Epithelial cell of esophagus (primary cell): ENCODE results near the gene LRRC71.

Experiments used
- DNase-seq: peaks from one replicate; pipeline ENCODE4 v3.0.0; 2010; ENCODE audit warnings: low read depth
- H3K4me3 ChIP-seq: 2 replicates; pipeline ENCODE4 v1.5.1; 2011; ENCODE audit warnings: mild to moderate bottlenecking, low read length, control low read depth
- TF ChIP-seq, protein P1 (sequence below): IDR thresholded peaks from 2 replicates; pipeline ENCODE4 v1.5.1; 2011; ENCODE audit warnings: low read depth, mild to moderate bottlenecking, low read length, control low read depth, inconsistent platforms; ENCODE audit not compliant: insufficient read depth; ENCODE audit errors: missing control alignments

Gene LRRC71

GRCh38 chr1:156877433-156878170 lies 42.8 kb upstream of the LRRC71 start:
- no peak overlapping the region for H3K4me3 ChIP-seq
- DNase-seq = no peak
- TF ChIP-seq, protein P1, sequence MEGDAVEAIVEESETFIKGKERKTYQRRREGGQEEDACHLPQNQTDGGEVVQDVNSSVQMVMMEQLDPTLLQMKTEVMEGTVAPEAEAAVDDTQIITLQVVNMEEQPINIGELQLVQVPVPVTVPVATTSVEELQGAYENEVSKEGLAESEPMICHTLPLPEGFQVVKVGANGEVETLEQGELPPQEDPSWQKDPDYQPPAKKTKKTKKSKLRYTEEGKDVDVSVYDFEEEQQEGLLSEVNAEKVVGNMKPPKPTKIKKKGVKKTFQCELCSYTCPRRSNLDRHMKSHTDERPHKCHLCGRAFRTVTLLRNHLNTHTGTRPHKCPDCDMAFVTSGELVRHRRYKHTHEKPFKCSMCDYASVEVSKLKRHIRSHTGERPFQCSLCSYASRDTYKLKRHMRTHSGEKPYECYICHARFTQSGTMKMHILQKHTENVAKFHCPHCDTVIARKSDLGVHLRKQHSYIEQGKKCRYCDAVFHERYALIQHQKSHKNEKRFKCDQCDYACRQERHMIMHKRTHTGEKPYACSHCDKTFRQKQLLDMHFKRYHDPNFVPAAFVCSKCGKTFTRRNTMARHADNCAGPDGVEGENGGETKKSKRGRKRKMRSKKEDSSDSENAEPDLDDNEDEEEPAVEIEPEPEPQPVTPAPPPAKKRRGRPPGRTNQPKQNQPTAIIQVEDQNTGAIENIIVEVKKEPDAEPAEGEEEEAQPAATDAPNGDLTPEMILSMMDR = no peak

DNA sequence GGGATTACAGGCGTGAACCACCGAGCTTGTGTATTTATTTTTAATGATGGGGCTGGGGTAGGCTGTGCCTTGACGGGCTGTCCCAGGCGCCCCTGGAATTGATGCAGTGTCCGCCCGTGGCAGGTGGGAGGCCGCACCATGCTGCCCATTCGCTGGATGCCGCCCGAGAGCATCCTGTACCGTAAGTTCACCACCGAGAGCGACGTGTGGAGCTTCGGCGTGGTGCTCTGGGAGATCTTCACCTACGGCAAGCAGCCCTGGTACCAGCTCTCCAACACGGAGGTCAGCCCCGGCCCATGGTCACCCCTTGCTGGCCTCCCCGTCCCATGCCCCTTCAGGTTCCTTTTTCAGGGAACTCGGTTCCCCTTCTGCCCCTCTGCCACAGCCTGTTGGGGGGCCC lies 40.6 kb upstream of the LRRC71 start:
- DNase-seq = no peak
- no peak overlapping the region for H3K4me3 ChIP-seq
- TF ChIP-seq, protein P1 = no peak

DNA sequence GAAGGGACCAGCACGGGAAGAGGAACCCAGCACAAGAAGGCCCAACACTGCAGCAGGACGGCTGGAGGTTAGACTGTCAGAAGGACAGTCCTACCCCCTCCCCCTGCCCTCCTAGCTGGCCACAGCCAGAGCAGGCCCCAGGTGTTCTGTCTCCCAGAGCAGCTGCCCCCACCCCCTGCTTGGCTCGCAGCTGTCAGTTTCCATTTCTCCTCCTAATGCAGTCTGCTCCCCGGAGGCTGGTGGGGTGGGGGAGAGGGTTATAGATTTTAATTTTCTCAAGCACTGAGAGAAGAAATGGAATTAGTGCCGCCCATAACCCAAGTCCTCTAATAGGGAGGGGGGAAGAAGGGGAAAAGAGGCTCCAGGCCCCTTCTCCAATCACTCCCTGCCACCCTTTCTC lies 40.0 kb upstream of the LRRC71 start:
- TF ChIP-seq, protein P1 = no peak
- H3K4me3 ChIP-seq = no peak overlapping the region
- DNase-seq = no peak

DNA sequence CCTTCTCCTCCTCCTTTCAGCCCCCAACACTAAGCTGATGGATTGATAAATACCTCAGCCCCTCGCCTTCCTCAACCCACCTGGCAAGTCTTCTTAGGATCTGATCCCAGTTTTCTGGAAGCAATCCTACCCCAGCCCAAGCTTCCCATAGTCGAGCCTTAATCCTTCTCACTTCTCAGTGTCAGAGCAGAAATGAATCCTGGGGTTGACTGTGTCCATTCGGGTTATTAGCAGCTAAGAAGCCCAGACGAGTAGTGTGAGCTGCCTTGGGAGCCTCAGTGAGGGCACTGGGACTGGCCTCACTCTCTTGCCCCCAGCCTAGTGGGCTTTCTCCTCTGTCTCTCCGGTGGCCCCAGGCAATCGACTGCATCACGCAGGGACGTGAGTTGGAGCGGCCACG lies 39.3 kb upstream of the LRRC71 start:
- TF ChIP-seq, protein P1 = no peak
- DNase-seq = no peak
- H3K4me3 ChIP-seq = no peak overlapping the region

- DNase-seq = no peak
- H3K4me3 ChIP-seq = no peak overlapping the region
- TF ChIP-seq, protein P1 = no peak
These were observed 38.8 kb upstream of the LRRC71 start for GRCh38 chr1:156881663-156882062.

DNA sequence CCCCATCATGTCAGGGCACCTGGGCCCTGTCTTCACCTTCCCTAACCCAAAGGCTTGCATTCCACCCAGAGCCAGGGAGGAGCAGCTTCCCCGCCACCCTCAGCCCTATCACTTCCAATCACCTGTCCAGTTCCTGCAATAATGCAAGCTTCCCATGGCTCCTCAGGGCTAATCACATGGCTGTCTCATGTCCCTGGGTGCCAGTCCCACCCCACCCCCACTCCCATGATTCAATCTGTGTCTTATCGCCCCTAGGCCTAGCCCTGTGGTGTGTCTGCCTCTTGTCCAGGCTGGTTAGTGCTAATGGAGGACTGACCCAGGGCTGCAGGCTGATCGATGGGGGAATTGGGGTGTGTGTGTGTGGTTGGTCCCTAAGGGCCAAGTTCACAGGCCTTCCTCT lies 37.9 kb upstream of the LRRC71 start:
- TF ChIP-seq, protein P1 = no peak
- no peak overlapping the region for H3K4me3 ChIP-seq
- no peak for DNase-seq

GRCh38 chr1:156883919-156884318 lies 36.5 kb upstream of the LRRC71 start:
- no peak for DNase-seq
- TF ChIP-seq, protein P1 = no peak
- H3K4me3 ChIP-seq = no peak overlapping the region
